H9 (cell line): ENCODE measurements around the gene USP34. TPM values are rescaled to one million over a fixed set of nuclear protein-coding genes. Genes with fewer than 3 reads are reported as not detected.
"Not testable (repeated sequence)": the region's sequence is repeated elsewhere in the genome, so short reads cannot be mapped to it uniquely, and the experiment has no call there.

Source experiments
- DNase-seq: peaks from one replicate; pipeline ENCODE4 v3.0.0-alpha.2; 2017
- H2AFZ ChIP-seq: one replicate; pipeline ENCODE4 v1.6.1; 2013; ENCODE audit warnings: mild to moderate bottlenecking, low read length, control low read depth, moderate library complexity
- H2AK5ac ChIP-seq: 2 replicates; pipeline ENCODE4 v1.6.1; 2013; ENCODE audit warnings: low read length, control low read depth, mixed read lengths; ENCODE audit not compliant: insufficient read length
- H2BK120ac ChIP-seq: one replicate; pipeline ENCODE4 v1.6.1; 2013; ENCODE audit warnings: low read depth, mild to moderate bottlenecking, low read length, control low read depth, inconsistent platforms; ENCODE audit not compliant: poor library complexity, severe bottlenecking
- H2BK12ac ChIP-seq: 2 replicates; pipeline ENCODE4 v1.6.1; 2013; ENCODE audit warnings: low read length, control low read depth, mixed read lengths, low read depth; ENCODE audit not compliant: insufficient read length
- H2BK15ac ChIP-seq: 2 replicates; pipeline ENCODE4 v1.6.1; 2013; ENCODE audit warnings: low read depth, low read length, control low read depth
- H2BK20ac ChIP-seq: one replicate; pipeline ENCODE4 v1.6.1; 2013; ENCODE audit warnings: low read depth, mild to moderate bottlenecking, low read length, control low read depth, inconsistent platforms; ENCODE audit not compliant: poor library complexity, severe bottlenecking
- H2BK5ac ChIP-seq: 2 replicates; pipeline ENCODE4 v1.6.1; 2013; ENCODE audit warnings: low read length, control low read depth, mixed read lengths; ENCODE audit not compliant: insufficient read length
- H3K14ac ChIP-seq: 2 replicates; pipeline ENCODE4 v1.6.1; 2013; ENCODE audit warnings: low read length, control low read depth; ENCODE audit not compliant: insufficient read depth
- H3K18ac ChIP-seq: 2 replicates; pipeline ENCODE4 v1.6.1; 2013; ENCODE audit warnings: low read depth, mild to moderate bottlenecking, mixed read lengths, low read length, control low read depth; ENCODE audit not compliant: insufficient read length
- H3K23ac ChIP-seq: 2 replicates; pipeline ENCODE4 v1.6.1; 2013; ENCODE audit warnings: low read length, control low read depth, mixed read lengths, low read depth; ENCODE audit not compliant: insufficient read length
- H3K23me2 ChIP-seq: 2 replicates; pipeline ENCODE4 v1.6.1; 2013; ENCODE audit warnings: low read depth, mild to moderate bottlenecking, mixed read lengths, low read length, control low read depth; ENCODE audit not compliant: insufficient read length, poor library complexity, severe bottlenecking
- H3K27ac ChIP-seq: 2 replicates; pipeline ENCODE4 v1.5.1; 2013; ENCODE audit warnings: low read length, control low read depth, mixed read lengths, low read depth; ENCODE audit not compliant: insufficient read length
- H3K27me3 ChIP-seq: 2 replicates; pipeline ENCODE4 v1.6.1; 2013; ENCODE audit warnings: low read length, control low read depth, inconsistent platforms; ENCODE audit not compliant: insufficient read depth
- H3K4ac ChIP-seq: 2 replicates; pipeline ENCODE4 v1.6.1; 2013; ENCODE audit warnings: low read depth, mild to moderate bottlenecking, control low read depth, inconsistent platforms, low read length, moderate library complexity
- H3K4me1 ChIP-seq: 2 replicates; pipeline ENCODE4 v1.6.1; 2013; ENCODE audit warnings: low read length, control low read depth, inconsistent platforms; ENCODE audit not compliant: insufficient read depth
- H3K4me2 ChIP-seq: 2 replicates; pipeline ENCODE4 v1.6.1; 2013; ENCODE audit warnings: low read length, control low read depth, mixed read lengths; ENCODE audit not compliant: insufficient read length, insufficient read depth
- H3K56ac ChIP-seq: 2 replicates; pipeline ENCODE4 v1.6.1; 2013; ENCODE audit warnings: low read depth, mild to moderate bottlenecking, mixed read lengths, low read length, control low read depth; ENCODE audit not compliant: insufficient read length
- H3K79me1 ChIP-seq: 2 replicates; pipeline ENCODE4 v1.6.1; 2013; ENCODE audit warnings: low read depth, mild to moderate bottlenecking, moderate library complexity, low read length, control low read depth, inconsistent platforms; ENCODE audit not compliant: insufficient read depth, poor library complexity, severe bottlenecking
- H3K79me2 ChIP-seq: 2 replicates; pipeline ENCODE4 v1.6.1; 2013; ENCODE audit warnings: low read length, control low read depth, inconsistent platforms; ENCODE audit not compliant: insufficient read depth
- H3K9ac ChIP-seq: 2 replicates; pipeline ENCODE4 v1.6.1; 2013; ENCODE audit warnings: low read length, control low read depth, mixed read lengths; ENCODE audit not compliant: insufficient read length; ENCODE audit errors: extremely low read depth
- H3K9me3 ChIP-seq: one replicate; pipeline ENCODE4 v1.6.1; 2013; ENCODE audit warnings: low read depth, low read length, inconsistent platforms; ENCODE audit not compliant: control insufficient read depth
- H3T11ph ChIP-seq: one replicate; pipeline ENCODE4 v1.6.1; 2013; ENCODE audit warnings: mild to moderate bottlenecking, low read length, control low read depth, inconsistent platforms
- H4K20me1 ChIP-seq: one replicate; pipeline ENCODE4 v1.6.1; 2013; ENCODE audit not compliant: control insufficient read depth, insufficient read length, insufficient read depth
- H4K5ac ChIP-seq: 2 replicates; pipeline ENCODE4 v1.6.1; 2013; ENCODE audit warnings: low read depth, mild to moderate bottlenecking, mixed read lengths, low read length, control low read depth; ENCODE audit not compliant: insufficient read length
- H4K8ac ChIP-seq: replicated peaks from 2 replicates; pipeline ENCODE4 v1.6.1; 2013; ENCODE audit warnings: low read length, control low read depth, mixed read lengths, low read depth; ENCODE audit not compliant: insufficient read length
- H4K91ac ChIP-seq: 2 replicates; pipeline ENCODE4 v1.6.1; 2013; ENCODE audit warnings: low read depth, mild to moderate bottlenecking, moderate library complexity, mixed read lengths, low read length, control low read depth; ENCODE audit not compliant: insufficient read length
- H3K27ac Mint-ChIP-seq, 3 experiments: 2 replicates in 2 of 3; 3 replicates in 1 of 3; pipeline ENCODE4 v1.8.0; 2020 to 2021; ENCODE audit warnings: mixed read lengths in 3 of 3, mild to moderate bottlenecking in 1 of 3, moderate library complexity in 1 of 3
- H3K27me3 Mint-ChIP-seq: 2 replicates; pipeline ENCODE4 v1.8.0; 2021; ENCODE audit warnings: low read depth, mild to moderate bottlenecking, moderate library complexity, mixed read lengths
- H3K36me3 Mint-ChIP-seq, 3 experiments: 2 replicates in 2 of 3; 3 replicates in 1 of 3; pipeline ENCODE4 v1.8.0; 2020 to 2021; ENCODE audit warnings: low read depth in 3 of 3, mixed read lengths in 3 of 3; ENCODE audit not compliant: insufficient read depth in 1 of 3
- H3K4me1 Mint-ChIP-seq, 2 experiments: 2 replicates each; pipeline ENCODE4 v1.8.0; 2020; ENCODE audit warnings: mixed read lengths in 2 of 2
- H3K4me3 Mint-ChIP-seq, 2 experiments: 2 replicates in 1 of 2; 3 replicates in 1 of 2; pipeline ENCODE4 v1.8.0; 2020 to 2021; ENCODE audit warnings: mild to moderate bottlenecking in 2 of 2, mixed read lengths in 2 of 2, moderate library complexity in 1 of 2
- H3K9me3 Mint-ChIP-seq, 2 experiments: 2 replicates in 1 of 2; 3 replicates in 1 of 2; pipeline ENCODE4 v1.8.0; 2020; ENCODE audit warnings: mild to moderate bottlenecking in 2 of 2, mixed read lengths in 2 of 2, moderate library complexity in 1 of 2
- whole genome bisulfite sequencing: extraction: QIAGEN DNeasy Blood & Tissue Kit; methylation state at CpG from one replicate; pipeline ENCODE4 v1.1.7; 2013; ENCODE audit warnings: missing lambda C conversion rate, low lambda C conversion rate, mixed read lengths; ENCODE audit not compliant: insufficient read length; ENCODE audit errors: extremely low coverage; 5-methylcytosine and 5-hydroxymethylcytosine counted together
- total RNA-seq: library from RNA; stranded (reverse); gene quantifications from 2 replicates; pipeline ENCODE4 v1.2.1, GENCODE V29; 2021

Gene USP34
- total RNA-seq, 1 experiment from 2014 or later: 93.9 TPM

GRCh38 chr2:61380882-61381197, 90.0 kb downstream of the USP34 start:
- H2BK20ac ChIP-seq, H3K27me3 Mint-ChIP-seq, H3K14ac ChIP-seq, H3K27ac ChIP-seq, H4K8ac ChIP-seq, H2AK5ac ChIP-seq, H3K4me3 Mint-ChIP-seq, H3K4ac ChIP-seq, H3K56ac ChIP-seq, H2AFZ ChIP-seq, H3K79me2 ChIP-seq, H3K9ac ChIP-seq, H3K27me3 ChIP-seq, H3K4me1 ChIP-seq, H3K18ac ChIP-seq, H4K20me1 ChIP-seq, H3K9me3 Mint-ChIP-seq, H3K9me3 ChIP-seq, H2BK12ac ChIP-seq, DNase-seq, H2BK120ac ChIP-seq, H3T11ph ChIP-seq, H4K5ac ChIP-seq, H4K91ac ChIP-seq, H3K4me2 ChIP-seq, H2BK5ac ChIP-seq, H2BK15ac ChIP-seq, H3K23ac ChIP-seq, H3K23me2 ChIP-seq, H3K79me1 ChIP-seq: not testable (repeated sequence)
- WGBS: no CpG with 5 or more reads among the region's 4 CpGs
- Mint-ChIP-seq H3K36me3 (peaks cover 44 to 73% (median 71%) of the 10 kb centered on the region in 3 experiments; a peak in 6 of 7 replicates), H3K4me1 (peaks cover 13 to 17% of the 10 kb centered on the region in 2 experiments), H3K27ac (peak overlapping the region in 2 of 3 experiments; percentile 84 to 85; a peak in 4 of 7 replicates)
